IPS-18a (cell line): ENCODE measurements around the gene ARMH1.
"Not testable (repeated sequence)": the region's sequence is repeated elsewhere in the genome, so short reads cannot be mapped to it uniquely, and the experiment has no call there.

ENCODE experiments used
- H3K27ac ChIP-seq: one replicate; pipeline ENCODE4 v1.5.1; 2013; ENCODE audit warnings: low read length
- H3K27me3 ChIP-seq: one replicate; pipeline ENCODE4 v1.6.1; 2013; ENCODE audit warnings: mild to moderate bottlenecking, low read length; ENCODE audit not compliant: control insufficient read depth, insufficient read depth
- H3K36me3 ChIP-seq: one replicate; pipeline ENCODE4 v1.6.1; 2013; ENCODE audit warnings: low read depth, low read length; ENCODE audit not compliant: control insufficient read depth
- H3K4me1 ChIP-seq: one replicate; pipeline ENCODE4 v1.6.1; 2013; ENCODE audit warnings: low read depth, low read length; ENCODE audit not compliant: control insufficient read depth
- H3K4me3 ChIP-seq: one replicate; pipeline ENCODE4 v1.5.1; 2013; ENCODE audit warnings: low read length
- H3K9ac ChIP-seq: one replicate; pipeline ENCODE4 v1.6.1; 2013; ENCODE audit warnings: mild to moderate bottlenecking, low read length, moderate library complexity
- H3K9me3 ChIP-seq: one replicate; pipeline ENCODE4 v1.6.1; 2013; ENCODE audit warnings: low read depth, low read length; ENCODE audit not compliant: control insufficient read depth

Gene ARMH1

DNA sequence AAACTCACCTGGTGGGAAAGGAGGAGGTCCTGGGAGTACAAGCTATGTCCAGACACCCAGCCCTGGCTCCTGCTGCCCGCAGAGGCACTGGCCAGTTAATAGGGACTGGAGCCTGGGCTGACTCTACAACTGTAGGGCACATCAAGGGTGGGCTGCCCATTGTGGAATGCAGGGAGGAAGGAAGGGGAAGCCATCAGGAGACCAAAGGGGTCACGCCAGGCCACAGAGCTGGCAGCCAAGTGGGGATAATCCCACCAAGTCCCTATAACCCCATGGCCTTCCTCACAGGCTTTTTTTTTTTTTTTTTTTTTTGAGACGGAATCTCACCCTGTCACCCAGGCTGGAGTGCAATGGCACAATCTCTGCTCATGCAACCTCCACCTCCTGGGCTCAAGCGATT lies 14.9 kb upstream of the ARMH1 start:
- Histone ChIP-seq H3K27me3 (no peaks in the 10 kb centered on the region), H3K9me3 (no peaks in the 10 kb centered on the region), H3K27ac (no peak overlapping the region), H3K4me3 (no peak overlapping the region), H3K4me1 (no peaks in the 10 kb centered on the region), H3K9ac (no peak overlapping the region), H3K36me3 (no peaks in the 10 kb centered on the region)

DNA sequence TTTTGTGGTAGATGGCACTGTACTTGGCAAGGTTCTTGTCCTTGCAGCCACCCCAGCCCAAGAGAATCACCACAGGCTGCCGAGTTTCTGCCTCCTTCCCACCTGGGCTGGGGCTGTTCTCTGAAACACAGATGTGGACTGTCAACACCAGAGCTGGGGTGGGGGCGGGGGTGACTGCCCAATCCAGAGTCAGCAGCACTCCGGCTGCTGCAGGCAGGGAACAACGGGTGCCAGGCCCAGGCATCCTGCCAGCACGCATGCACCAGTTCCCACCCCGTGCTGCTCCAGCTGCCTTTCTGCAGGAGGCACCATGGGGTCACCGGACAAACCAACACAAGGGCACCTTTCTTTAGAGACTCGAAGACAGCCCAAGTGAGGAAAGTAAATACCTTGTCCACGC lies 14.3 kb upstream of the ARMH1 start:
- Histone ChIP-seq H3K4me1 (no peaks in the 10 kb centered on the region), H3K27ac (no peak overlapping the region), H3K9me3 (no peaks in the 10 kb centered on the region), H3K9ac (no peak overlapping the region), H3K27me3 (no peaks in the 10 kb centered on the region), H3K36me3 (no peaks in the 10 kb centered on the region), H3K4me3 (no peak overlapping the region)

GRCh38 chr1:44661781-44662682 lies 12.5 kb upstream of the ARMH1 start:
- H3K27me3 ChIP-seq = no peaks in the 10 kb centered on the region
- no peaks in the 10 kb centered on the region for H3K36me3 ChIP-seq
- H3K4me3 ChIP-seq = no peak overlapping the region
- H3K27ac ChIP-seq = no peak overlapping the region
- no peaks in the 10 kb centered on the region for H3K9me3 ChIP-seq
- no peaks in the 10 kb centered on the region for H3K4me1 ChIP-seq
- H3K9ac ChIP-seq = no peak overlapping the region

- H3K4me3 ChIP-seq = no peak overlapping the region
- H3K27me3 ChIP-seq = no peaks in the 10 kb centered on the region
- no peak overlapping the region for H3K9ac ChIP-seq
- no peaks in the 10 kb centered on the region for H3K36me3 ChIP-seq
- H3K9me3 ChIP-seq = no peaks in the 10 kb centered on the region
- H3K27ac ChIP-seq = no peak overlapping the region
- H3K4me1 ChIP-seq = no peaks in the 10 kb centered on the region
Measured at GRCh38 chr1:44662683-44663030, 11.9 kb upstream of the ARMH1 start.

DNA sequence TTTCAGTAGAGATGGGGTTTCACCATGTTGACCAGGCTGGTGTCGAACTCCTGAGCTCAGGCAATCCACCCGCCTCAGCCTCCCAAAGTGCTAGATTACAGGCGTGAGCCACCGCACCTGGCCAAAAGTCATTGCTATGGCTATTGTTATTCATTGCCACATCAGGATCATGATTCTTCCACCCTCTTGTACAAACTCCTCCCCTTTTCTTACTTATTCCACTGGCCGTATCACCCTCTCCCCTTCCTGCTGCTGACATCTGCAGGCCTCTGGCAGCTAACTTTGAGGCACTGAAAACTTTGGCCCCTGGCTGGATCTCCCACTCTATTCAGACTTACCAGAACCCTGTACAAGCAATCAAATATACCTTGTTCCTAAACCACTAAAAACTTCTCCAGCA lies 11.1 kb upstream of the ARMH1 start:
- no peak overlapping the region for H3K4me3 ChIP-seq
- H3K9ac ChIP-seq = no peak overlapping the region

DNA sequence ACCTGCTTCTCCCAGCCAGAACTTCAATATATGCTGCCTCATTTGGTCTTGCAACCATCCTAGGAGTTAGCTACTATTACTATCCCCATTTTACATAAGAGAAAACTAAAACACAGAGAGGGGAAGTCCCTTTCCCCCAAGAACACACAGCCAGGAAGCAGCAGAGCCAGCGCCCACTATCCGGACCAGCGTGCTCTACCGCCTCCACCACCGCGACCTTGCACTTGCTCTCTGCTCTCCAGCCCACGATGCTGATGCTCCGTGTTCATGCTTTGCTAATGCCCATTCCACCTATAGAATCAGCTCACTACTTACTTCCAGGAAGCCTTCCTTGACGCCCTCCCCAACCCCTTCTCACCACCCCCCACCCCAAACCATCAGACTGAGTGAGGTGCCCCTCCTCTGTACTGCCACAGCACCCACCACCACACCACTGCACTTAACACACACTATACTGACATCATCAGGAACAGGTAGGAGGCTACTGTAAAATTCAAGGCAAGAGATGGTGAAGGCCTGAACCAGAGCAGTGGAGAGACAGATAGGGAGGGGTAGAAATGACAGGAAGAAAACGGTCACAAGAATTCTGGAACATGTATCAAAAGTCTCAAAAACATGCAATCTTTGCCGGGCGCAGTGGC lies 9.7 kb upstream of the ARMH1 start:
- no peak overlapping the region for H3K27ac ChIP-seq
- H3K9ac ChIP-seq = no peak overlapping the region
- H3K9me3 ChIP-seq = no peaks in the 10 kb centered on the region
- no peaks in the 10 kb centered on the region for H3K4me1 ChIP-seq
- H3K27me3 ChIP-seq = no peaks in the 10 kb centered on the region
- H3K4me3 ChIP-seq = no peak overlapping the region
- H3K36me3 ChIP-seq = no peaks in the 10 kb centered on the region

More for the DNA sequence above, 11.1 kb upstream of the ARMH1 start:
- Histone ChIP-seq H3K27ac (no peak overlapping the region), H3K36me3 (no peaks in the 10 kb centered on the region), H3K9me3 (no peaks in the 10 kb centered on the region), H3K27me3 (no peaks in the 10 kb centered on the region), H3K4me1 (no peaks in the 10 kb centered on the region)

DNA sequence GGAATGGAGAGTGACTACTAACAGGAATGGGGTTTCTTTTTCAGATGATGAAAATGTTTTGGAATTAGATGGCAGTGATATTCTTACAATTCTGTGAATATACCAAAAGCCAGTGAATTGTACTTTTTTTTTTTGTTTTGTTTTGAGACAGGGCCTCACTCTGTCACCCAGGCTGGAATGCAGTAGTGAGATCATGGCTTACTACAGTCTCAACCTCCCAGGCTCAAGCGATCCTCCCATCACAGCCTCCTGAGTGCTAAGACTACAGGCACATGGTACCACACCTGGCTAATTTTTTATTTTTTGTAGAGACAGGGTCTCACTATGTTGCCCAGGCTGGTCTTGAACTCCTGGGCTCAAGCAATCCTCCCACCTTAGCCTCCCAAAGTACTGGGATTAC lies 7.8 kb upstream of the ARMH1 start:
- not testable (repeated sequence) for H3K9me3 ChIP-seq, H3K4me1 ChIP-seq, H3K36me3 ChIP-seq, H3K9ac ChIP-seq, H3K27ac ChIP-seq, H3K27me3 ChIP-seq, H3K4me3 ChIP-seq

DNA sequence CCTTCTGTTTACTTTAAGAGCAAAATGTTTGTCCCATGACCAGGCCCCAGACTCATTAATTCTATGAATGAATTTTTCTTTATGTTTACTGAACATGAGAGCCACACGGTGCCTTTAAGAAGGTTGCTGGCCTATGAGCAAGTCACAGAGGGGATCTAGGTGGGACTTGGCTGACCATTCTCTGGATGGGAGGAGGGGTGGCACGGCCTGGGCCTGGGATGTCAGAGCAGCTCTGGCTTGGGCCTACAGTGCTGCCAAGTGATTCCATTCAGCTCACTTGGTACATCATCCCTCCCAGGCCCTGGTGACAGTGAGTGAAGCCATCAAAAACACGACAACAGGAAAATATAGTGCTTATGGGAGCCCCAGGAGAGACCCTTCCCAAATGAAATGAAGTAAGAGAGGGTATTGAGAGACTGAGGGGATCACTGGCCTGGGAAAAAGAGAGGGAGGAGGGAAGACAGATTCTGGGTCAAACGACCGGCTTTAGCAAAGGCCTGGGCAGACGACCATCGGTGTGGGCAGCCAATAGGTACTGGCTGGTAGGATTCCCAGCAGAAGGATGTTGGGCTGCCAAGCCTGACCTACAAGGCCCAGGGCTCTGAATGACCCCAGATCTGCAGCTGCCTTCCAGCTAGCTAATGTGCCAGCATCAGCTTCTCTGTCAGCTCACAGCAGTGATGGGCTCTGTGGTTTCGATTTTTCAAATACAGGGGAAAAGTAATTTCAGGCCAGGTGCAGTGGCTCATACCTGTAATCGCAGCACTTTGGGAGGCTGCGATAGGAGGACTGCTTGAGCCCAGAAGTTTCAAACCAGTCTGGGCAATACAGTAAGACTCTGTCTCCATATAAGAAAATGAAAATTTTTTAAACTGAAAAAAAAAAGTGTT lies 3.5 kb upstream of the ARMH1 start:
- Histone ChIP-seq H3K4me3 (no peak overlapping the region), H3K36me3 (no peaks in the 10 kb centered on the region), H3K27me3 (no peaks in the 10 kb centered on the region), H3K9ac (no peak overlapping the region), H3K27ac (no peak overlapping the region), H3K9me3 (no peaks in the 10 kb centered on the region), H3K4me1 (peaks cover 8% of the 10 kb centered on the region)

- Histone ChIP-seq H3K9me3 (no peaks in the 10 kb centered on the region), H3K27me3 (no peaks in the 10 kb centered on the region), H3K4me1 (peaks cover 14% of the 10 kb centered on the region), H3K4me3 (no peak overlapping the region), H3K36me3 (no peaks in the 10 kb centered on the region), H3K9ac (no peak overlapping the region), H3K27ac (no peak overlapping the region)
Measured at GRCh38 chr1:44672254-44672955, 2.1 kb upstream of the ARMH1 start.

DNA sequence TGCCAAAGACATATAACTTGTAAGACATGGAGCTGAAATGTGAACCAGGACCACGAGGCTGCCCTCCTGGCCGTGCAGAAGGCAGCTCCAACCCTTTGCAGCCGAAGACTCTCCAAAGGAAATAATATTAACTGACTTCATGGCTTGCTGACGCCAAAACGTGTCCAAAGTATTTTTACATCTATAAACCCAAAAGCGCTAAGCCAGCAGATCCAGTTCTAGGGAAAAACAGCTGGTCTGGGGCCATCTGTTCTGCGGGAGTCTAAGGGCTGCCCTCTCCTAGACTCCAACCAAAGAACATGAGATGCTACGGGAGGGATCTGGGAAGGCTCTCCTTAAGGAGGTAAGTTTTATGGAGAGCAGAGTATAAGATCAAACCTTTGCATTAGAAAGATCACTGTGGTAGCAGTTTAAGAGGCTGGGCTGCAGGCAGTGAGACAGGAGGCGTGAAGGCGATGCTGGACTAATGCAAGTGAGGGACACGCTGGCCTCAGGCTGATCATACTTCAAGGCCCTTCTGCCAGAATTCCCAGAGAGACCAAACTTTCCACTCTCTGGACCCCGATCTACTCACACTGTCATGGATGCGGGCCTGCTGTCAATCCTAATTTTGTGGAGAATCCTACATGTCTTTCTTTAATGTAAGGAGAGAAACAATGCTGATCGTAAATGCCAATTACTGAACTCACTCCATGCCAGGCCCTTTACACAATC lies 1.4 kb upstream of the ARMH1 start:
- H3K4me1 ChIP-seq = peaks cover 14% of the 10 kb centered on the region
- peak overlapping the region; percentile 93 for H3K4me3 ChIP-seq
- peak overlapping the region; percentile 75 for H3K9ac ChIP-seq
- H3K27me3 ChIP-seq = no peaks in the 10 kb centered on the region
- H3K36me3 ChIP-seq = no peaks in the 10 kb centered on the region
- H3K27ac ChIP-seq = no peak overlapping the region
- no peaks in the 10 kb centered on the region for H3K9me3 ChIP-seq
